NOMO-1 treated with DMSO at 0.1 percent for 48 hours (cell line): ENCODE data around the gene ALDH5A1.
"Not testable (repeated sequence)": the region's sequence is repeated elsewhere in the genome, so short reads cannot be mapped to it uniquely, and the experiment has no call there.

ENCODE experiments used
- DNase-seq: peaks from one replicate; lab custom pipeline; 2025; ENCODE audit not compliant: unreplicated experiment; lab: John Stamatoyannopoulos, UW

Gene ALDH5A1

GRCh38 chr6:24484657-24485323 lies 10.0 kb upstream of the ALDH5A1 start:
- no peak for DNase-seq

- no peak for DNase-seq
These were observed 8.7 kb upstream of the ALDH5A1 start for GRCh38 chr6:24486065-24486464.

GRCh38 chr6:24489470-24489869 lies 5.3 kb upstream of the ALDH5A1 start, which contains the start of gene GPLD1:
TSS of gene GPLD1 (minus strand) at chr6:24489578. CDS start at chr6:24489511, 67 bp downstream.
- DNase-seq: no peak

DNA sequence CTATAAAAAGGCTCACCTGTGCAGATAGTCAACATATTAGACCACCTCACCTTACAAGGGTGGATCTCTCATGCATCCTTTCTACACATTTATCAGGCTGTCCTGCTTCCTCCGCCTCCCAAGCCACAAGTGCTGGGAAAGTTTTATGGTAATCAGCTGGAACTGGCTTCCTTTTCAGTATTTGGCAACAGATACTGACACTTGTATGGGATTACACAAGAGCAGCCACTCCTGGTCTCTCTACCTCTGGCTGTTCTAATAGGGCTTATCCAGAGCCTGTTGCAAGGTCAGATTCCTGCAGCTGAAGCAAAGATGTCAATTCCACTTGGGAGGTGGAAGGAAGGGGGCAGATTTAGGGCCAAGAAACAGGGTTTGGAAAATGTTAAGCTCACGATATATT lies 4.9 kb upstream of the ALDH5A1 start:
- DNase-seq: no peak

GRCh38 chr6:24490948-24491347 lies 3.8 kb upstream of the ALDH5A1 start:
- DNase-seq: no peak

- no peak for DNase-seq
These were observed 2.3 kb upstream of the ALDH5A1 start for GRCh38 chr6:24492475-24492874.

GRCh38 chr6:24493945-24494820 lies 586 bp upstream of the ALDH5A1 start:
- no peak for DNase-seq

DNA sequence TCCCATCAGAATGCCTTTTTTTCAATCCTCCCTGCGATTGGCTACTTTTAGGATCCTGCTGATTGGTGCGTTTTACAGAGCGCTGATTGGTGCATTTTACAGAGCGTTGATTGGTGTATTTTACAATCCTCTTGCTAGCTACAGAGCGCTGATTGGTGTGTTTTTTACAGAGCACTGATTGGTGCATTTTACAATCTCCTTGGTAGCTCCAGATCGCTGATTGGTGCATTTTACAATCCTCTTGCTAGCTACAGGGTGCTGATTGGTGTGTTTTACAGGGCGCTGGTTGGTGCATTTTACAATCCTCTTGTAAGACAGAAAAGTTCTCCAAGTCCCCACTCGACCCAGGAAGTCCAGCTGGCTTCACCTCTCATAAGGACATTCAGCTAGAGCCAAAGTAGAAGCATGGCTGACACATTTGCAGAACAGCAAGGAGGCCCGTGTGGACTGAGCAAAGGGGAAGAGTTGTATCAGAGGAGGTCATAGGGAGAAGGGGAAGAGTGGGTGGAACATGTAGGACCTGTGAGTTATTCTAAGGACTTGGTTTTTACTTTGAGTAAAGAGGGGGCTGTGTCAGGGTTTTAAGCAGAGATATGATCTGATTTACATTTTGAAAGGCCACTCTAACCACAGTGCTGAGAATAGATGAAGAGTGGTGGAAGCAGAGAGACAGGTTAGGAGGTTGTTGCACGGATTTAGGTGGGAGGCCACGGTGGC lies 2.6 kb downstream of the ALDH5A1 start:
- DNase-seq: no peak

DNA sequence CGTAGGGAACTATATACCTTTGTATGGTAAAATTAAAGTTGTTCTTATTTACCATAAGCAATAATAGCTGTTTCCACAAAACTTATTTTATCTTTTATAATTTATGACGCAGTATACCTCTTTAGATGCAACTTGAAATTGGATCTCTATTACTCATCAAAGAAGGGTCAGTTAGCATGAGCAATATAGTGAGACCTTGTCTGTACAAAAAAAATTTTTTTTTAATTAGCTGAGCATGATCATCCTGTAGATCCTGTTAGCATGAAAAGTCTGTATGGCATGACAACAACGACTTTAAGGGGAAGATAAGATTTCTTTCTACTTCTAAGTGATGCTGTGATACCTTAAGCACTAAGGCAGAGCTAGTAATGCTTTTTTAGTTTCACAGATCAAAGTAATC lies 5.9 kb downstream of the ALDH5A1 start:
- DNase-seq: no peak

- DNase-seq: no peak
These were observed 6.6 kb downstream of the ALDH5A1 start for GRCh38 chr6:24501374-24501773.

GRCh38 chr6:24501914-24502313 lies 7.1 kb downstream of the ALDH5A1 start:
- DNase-seq: no peak

DNA sequence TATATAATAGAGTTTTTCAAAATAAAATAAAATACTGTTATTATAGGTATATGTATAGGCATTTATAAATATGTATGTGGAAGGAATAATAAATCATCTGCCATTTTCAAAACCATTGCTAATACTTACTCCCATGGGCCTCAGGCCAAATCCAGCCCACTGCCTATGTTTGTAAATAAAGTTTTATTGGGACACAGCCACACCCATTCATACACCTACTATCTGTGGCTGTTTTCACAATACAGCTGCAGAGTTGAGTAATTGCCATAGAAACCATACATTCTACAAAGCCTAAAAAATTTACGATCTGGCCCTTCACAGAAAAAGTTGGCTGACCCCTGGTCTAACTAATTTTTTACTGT lies 9.5 kb downstream of the ALDH5A1 start:
- DNase-seq: no peak

- DNase-seq: no peak
These were observed 10.1 kb downstream of the ALDH5A1 start for GRCh38 chr6:24504649-24505586.

DNA sequence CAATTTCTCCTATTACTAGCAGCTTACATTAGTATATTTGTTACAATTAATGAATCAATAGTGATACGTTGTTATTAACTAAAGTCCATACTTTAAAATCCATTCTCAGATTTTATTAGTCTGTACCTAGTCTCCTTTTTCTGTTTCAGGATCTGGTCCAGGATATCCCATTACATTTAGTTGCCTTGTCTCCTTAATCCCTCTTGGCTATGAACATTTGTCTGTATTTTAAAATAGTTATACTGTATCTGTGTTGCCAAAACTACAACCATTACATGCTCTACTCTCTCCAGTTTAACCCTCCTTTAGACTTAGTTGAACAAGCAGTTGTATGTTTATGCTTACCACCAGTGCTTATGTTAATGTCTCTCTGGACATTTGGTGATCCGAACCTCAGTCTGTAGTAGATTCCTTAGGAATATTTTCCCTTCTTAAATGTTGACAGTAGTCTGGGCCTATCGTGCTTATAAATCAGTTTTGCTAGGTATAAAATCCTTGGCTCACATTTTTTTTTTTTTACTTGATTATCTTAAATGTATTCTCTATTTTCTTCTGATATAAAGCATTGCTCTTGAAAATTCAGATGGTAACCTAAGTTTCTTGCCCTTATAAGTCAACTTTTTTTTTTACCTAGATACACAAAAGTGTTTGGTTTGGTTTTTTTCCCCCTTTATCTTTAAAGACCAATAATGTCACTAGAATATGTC lies 12.2 kb downstream of the ALDH5A1 start:
- no peak for DNase-seq

DNA sequence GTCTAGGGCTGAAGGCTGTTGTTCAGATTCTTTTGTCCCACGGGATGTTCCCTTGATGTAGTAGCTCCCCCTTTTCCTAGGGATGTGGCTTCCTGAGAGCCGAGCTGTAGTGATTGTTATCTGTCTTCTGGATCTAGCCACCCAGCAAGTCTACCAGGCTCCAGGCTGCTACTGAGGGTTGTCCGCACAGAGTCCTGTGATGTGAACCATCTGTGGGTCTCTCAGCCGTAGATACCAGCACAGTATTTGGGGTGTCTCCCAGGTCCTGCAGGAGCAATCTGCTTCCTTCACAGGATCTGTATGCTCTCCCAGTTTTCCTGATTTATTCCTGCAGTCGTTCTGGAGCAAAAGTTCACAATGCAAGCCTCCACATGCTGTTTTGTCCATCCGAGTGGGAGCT lies 17.2 kb downstream of the ALDH5A1 start:
- not testable (repeated sequence) for DNase-seq

- DNase-seq: no peak
These were observed 18.8 kb downstream of the ALDH5A1 start for GRCh38 chr6:24513602-24514001.

DNA sequence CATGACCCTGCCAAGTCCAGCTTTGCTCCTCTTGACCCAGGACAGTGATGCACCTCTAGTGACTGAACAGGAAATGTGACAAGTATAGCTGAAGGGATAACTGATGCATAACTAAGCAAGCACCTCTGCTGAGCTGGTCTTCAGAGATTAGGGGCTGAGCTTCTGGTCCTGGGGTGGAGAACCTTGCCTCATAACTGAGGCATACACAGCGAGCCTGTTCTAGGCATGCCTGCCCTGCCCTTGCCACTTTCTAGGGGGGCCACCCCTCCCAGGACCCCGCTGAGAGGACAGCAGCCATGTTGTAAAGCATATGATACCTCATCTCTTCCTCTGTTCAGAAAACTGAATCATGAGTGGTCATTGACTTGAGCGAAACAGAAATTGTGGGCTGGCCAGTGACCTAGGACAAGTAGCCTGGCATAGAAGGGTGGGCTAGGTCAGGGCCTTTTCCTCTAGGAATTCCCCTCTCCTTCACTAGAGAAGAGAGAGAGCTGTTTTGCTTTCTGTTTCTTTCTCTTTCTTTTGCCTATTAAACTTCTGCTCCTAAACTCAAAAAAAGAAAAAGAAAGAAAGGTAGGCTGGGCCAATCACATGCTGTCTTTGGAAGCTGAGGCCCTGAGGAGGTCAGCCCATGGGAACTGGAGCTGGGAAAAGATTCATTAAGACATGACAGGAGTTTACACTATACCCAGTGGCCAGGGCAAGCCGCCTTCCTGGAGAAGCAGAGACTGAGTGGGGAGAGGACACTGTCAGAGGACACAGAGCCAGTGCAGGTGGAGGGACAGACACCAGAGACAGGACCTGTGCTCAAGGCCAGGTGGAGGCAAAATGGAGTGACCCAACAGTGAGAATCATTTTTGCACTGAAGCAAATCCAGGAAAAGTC lies 23.1 kb downstream of the ALDH5A1 start:
- DNase-seq: no peak

GRCh38 chr6:24520929-24521546 lies 26.3 kb downstream of the ALDH5A1 start:
- DNase-seq: peak; percentile 10
